Activated T-cell treated with anti-CD3 and anti-CD28 coated beads, Interleukin-2, amount 50 U/mL, for 4 hours (primary cell): ENCODE data around the gene SIRPB2. TPM values are rescaled to one million over a fixed set of nuclear protein-coding genes. Genes with fewer than 3 reads are reported as not detected.
A peak's percentile ranks its signal among the peaks of the same experiment; 100 is the strongest.
"Not testable (repeated sequence)": the region's sequence is repeated elsewhere in the genome, so short reads cannot be mapped to it uniquely, and the experiment has no call there.

ENCODE experiments used
- ATAC-seq, 2 donors: fragments of 200-7000 bp; cut with Tn5 transposase; one replicate each; pipeline ENCODE4 v1.10.0; 2021
- DNase-seq: peaks from one replicate; pipeline ENCODE4 v3.0.0-alpha.2; 2020
- H3K27me3 Mint-ChIP-seq: one replicate; pipeline ENCODE4 v1.8.0; 2021; ENCODE audit warnings: low read depth, mixed read lengths
- H3K36me3 Mint-ChIP-seq: one replicate; pipeline ENCODE4 v1.8.0; 2022; ENCODE audit warnings: mixed read lengths; ENCODE audit not compliant: insufficient read depth
- H3K4me1 Mint-ChIP-seq: one replicate; pipeline ENCODE4 v1.8.0; 2021; ENCODE audit warnings: low read depth, mixed read lengths
- H3K4me3 Mint-ChIP-seq: one replicate; pipeline ENCODE4 v1.8.0; 2021; ENCODE audit warnings: mild to moderate bottlenecking, moderate library complexity, mixed read lengths
- H3K9me3 Mint-ChIP-seq: one replicate; pipeline ENCODE4 v1.8.0; 2021; ENCODE audit warnings: mixed read lengths
- total RNA-seq, 3 donors: library from RNA; stranded (reverse); gene quantifications; one replicate each; pipeline ENCODE4 v1.2.1, GENCODE V29; 2021

SIRPB2 gene
- total RNA-seq, 3 donors from 2014 or later, result not detected

GRCh38 chr20:1513801-1514200 is 22.6 kb upstream of the SIRPB2 start:
- Mint-ChIP-seq H3K4me1 (no peaks in the 10 kb centered on the region), H3K36me3 (no peaks in the 10 kb centered on the region), H3K27me3 (peaks cover 12% of the 10 kb centered on the region), H3K9me3 (peaks cover 5% of the 10 kb centered on the region), H3K4me3 (no peak overlapping the region)
- ATAC-seq, result no peak
- no peak for DNase-seq

DNA sequence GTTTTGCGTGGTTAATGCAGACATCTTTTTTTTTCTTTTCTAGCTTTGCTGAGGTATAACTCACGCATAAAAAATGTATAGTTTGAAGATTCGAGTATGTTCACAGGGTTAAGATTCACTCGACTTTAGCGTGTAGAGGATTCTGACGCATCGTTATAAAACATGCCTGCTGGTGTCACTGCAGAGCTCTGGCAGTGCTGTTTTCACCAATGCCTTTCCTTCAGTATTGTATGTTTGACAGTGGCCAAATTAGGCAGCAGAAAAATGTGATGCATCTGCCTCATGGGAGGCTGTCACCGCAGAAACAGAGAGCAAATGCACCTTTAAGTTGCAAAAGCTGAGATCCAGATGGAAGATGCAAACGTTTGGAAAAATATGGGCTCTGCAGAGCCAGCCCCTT is 18.0 kb upstream of the SIRPB2 start:
- H3K4me3 Mint-ChIP-seq, result no peak overlapping the region
- peak; percentile 67 to 69 for ATAC-seq
- DNase-seq, result peak; percentile 22

GRCh38 chr20:1508574-1508973 is 17.4 kb upstream of the SIRPB2 start:
- Mint-ChIP-seq H3K27me3 (peaks cover 16% of the 10 kb centered on the region), H3K4me3 (no peak overlapping the region), H3K9me3 (peaks cover 5% of the 10 kb centered on the region), H3K4me1 (no peaks in the 10 kb centered on the region), H3K36me3 (no peaks in the 10 kb centered on the region)
- DNase-seq (no peak), ATAC-seq (no peak)

More for the DNA sequence above, 18.0 kb upstream of the SIRPB2 start:
- H3K27me3 Mint-ChIP-seq, result peaks cover 16% of the 10 kb centered on the region
- no peaks in the 10 kb centered on the region for H3K36me3 Mint-ChIP-seq
- H3K4me1 Mint-ChIP-seq, result no peaks in the 10 kb centered on the region
- peaks cover 5% of the 10 kb centered on the region for H3K9me3 Mint-ChIP-seq

- peaks cover 25% of the 10 kb centered on the region for H3K27me3 Mint-ChIP-seq
- no peak for ATAC-seq
Measured at GRCh38 chr20:1507276-1507675, 16.1 kb upstream of the SIRPB2 start.

GRCh38 chr20:1505871-1506270 is 14.7 kb upstream of the SIRPB2 start:
- H3K4me1 Mint-ChIP-seq, result peaks cover 2% of the 10 kb centered on the region
- peaks cover 23% of the 10 kb centered on the region for H3K27me3 Mint-ChIP-seq
- no peaks in the 10 kb centered on the region for H3K36me3 Mint-ChIP-seq
- H3K9me3 Mint-ChIP-seq, result no peaks in the 10 kb centered on the region
- H3K4me3 Mint-ChIP-seq, result no peak overlapping the region
- DNase-seq (no peak), ATAC-seq (no peak)

More at GRCh38 chr20:1507276-1507675, 16.1 kb upstream of the SIRPB2 start:
- no peaks in the 10 kb centered on the region for H3K9me3 Mint-ChIP-seq
- no peaks in the 10 kb centered on the region for H3K36me3 Mint-ChIP-seq
- DNase-seq, result no peak
- H3K4me3 Mint-ChIP-seq, result no peak overlapping the region
- H3K4me1 Mint-ChIP-seq, result peaks cover 2% of the 10 kb centered on the region

DNA sequence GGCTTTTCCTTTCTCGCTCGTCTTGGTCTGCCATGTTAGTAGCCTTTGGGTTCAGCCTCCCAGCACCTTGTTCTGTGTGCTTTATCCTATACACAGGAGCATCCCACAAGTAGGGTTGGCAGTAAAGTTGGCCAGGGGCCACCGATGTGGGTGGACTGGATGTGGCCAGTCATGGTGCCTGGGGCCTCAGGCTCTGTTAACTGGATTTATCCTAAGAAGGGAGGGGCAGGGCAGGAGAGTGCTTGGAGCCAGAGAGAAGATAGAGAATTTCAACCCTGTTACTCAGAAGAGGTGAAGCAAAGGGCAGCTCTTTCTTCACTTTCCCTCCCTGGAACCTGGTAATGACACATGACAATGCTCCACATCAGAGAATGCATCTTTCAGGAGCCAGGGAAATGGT is 14.1 kb upstream of the SIRPB2 start:
- no peak for ATAC-seq
- DNase-seq, result no peak
- H3K27me3 Mint-ChIP-seq, result peaks cover 28% of the 10 kb centered on the region
- no peak overlapping the region for H3K4me3 Mint-ChIP-seq
- peaks cover 2% of the 10 kb centered on the region for H3K4me1 Mint-ChIP-seq
- no peaks in the 10 kb centered on the region for H3K9me3 Mint-ChIP-seq
- H3K36me3 Mint-ChIP-seq, result no peaks in the 10 kb centered on the region

DNA sequence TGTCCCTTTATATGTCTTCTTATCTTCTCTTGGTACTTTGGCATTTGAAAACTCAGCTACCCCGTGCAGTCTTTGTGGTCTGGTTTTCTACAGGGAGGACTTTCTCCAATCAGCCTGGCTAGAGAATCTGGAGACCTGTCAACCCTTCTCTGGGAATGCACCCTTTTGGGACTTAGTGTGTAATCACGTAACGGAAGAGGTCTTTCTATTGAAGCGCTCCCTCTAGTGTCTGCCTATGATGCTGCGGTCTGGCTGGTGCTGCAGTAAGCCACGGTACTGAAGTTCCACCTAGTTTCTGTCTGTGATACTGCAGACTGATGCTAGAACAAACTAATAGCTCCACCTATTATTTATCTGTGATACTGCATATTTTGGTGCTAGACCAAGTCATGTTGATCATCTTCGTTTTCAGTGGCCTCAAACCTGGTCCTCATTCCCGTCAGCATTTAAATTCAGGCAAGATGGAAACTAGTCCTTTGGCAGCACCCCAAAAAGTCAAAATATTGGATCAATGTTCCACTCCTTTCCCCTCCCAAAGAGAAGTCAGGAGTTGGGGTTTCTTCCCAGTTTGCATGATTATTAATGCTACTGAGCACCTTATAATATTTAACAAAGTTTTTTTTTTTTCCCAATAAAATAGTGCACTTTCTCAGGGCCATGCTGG is 12.5 kb upstream of the SIRPB2 start:
- H3K27me3 Mint-ChIP-seq, result peaks cover 37% of the 10 kb centered on the region
- ATAC-seq (peak; percentile 99 to 100), DNase-seq (peak; percentile 70)
- H3K4me1 Mint-ChIP-seq, result peaks cover 2% of the 10 kb centered on the region
- H3K4me3 Mint-ChIP-seq, result no peak overlapping the region
- H3K36me3 Mint-ChIP-seq, result no peaks in the 10 kb centered on the region
- no peaks in the 10 kb centered on the region for H3K9me3 Mint-ChIP-seq

DNA sequence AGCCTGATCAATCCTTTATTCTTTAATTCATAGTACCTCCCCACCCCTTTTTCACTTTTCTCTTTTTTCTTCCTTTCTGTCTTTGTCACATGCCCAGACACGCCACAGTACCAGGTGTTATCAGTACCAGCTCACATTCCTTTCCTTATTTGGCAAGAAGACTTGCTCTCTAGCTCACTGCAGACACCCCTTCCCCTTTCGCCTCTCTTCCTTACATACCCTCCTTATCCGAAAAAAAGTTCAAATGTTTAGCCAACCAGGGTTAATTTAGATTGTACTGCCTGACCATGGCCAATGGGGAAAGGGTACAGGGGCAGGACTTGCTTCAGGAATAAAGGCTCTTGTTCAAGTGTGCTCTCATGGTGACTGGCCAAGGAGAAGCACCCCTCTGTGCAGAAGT is 9.3 kb upstream of the SIRPB2 start:
- Mint-ChIP-seq H3K4me3 (no peak overlapping the region), H3K27me3 (peaks cover 50% of the 10 kb centered on the region), H3K4me1 (peaks cover 2% of the 10 kb centered on the region), H3K9me3 (peaks cover 5% of the 10 kb centered on the region), H3K36me3 (no peaks in the 10 kb centered on the region)
- DNase-seq, result no peak
- ATAC-seq, result no peak

DNA sequence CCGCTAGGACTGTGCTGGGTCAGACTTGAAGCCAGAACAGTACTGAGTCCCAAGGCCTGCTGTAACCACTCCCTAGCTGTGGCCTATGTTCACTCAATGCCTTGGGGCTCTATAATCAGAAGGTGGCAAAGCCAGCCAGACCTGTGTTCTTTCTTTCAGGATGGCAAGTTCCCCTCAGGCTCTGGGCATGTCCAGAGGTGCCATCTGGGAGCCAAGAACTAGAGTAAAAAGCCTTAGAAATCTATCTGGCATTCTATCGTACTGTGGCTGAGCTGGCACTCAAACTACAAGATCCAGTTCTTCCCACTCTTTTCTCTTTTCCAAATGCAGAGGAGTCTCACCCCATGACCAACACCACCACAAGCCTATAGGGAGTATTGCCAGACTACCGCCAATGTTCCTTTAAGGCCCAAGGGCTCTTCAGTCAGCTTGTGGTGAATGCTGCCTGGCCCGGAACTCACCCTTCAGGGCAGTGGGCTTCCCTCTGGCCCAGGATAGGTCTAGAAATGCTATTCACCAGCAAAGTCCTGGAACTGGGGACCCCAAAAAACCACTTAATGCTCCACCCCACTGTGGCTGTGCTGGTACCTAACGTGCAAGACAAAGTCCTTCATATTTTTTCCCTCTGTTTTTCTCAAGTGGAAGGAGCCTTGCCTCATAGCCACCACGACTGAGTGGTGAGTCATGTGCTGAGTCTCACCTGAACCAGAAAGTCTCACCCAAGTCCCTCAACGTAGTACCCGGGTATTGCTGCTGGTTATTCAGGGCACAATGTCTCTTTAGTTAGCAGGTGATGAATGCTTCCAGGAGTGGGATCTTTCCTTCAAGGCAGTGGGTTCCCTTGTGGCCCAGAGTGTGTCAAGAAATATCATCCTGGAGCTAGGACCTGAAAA is 8.6 kb upstream of the SIRPB2 start:
- Mint-ChIP-seq H3K9me3 (peaks cover 5% of the 10 kb centered on the region), H3K36me3 (no peaks in the 10 kb centered on the region), H3K4me3 (no peak overlapping the region), H3K4me1 (peaks cover 2% of the 10 kb centered on the region), H3K27me3 (peaks cover 50% of the 10 kb centered on the region)
- DNase-seq (no peak), ATAC-seq (no peak)

GRCh38 chr20:1497371-1497770 is 6.2 kb upstream of the SIRPB2 start:
- not testable (repeated sequence) for H3K4me3 Mint-ChIP-seq, ATAC-seq, H3K4me1 Mint-ChIP-seq, DNase-seq, H3K36me3 Mint-ChIP-seq, H3K9me3 Mint-ChIP-seq
- peaks cover 46% of the 10 kb centered on the region for H3K27me3 Mint-ChIP-seq

DNA sequence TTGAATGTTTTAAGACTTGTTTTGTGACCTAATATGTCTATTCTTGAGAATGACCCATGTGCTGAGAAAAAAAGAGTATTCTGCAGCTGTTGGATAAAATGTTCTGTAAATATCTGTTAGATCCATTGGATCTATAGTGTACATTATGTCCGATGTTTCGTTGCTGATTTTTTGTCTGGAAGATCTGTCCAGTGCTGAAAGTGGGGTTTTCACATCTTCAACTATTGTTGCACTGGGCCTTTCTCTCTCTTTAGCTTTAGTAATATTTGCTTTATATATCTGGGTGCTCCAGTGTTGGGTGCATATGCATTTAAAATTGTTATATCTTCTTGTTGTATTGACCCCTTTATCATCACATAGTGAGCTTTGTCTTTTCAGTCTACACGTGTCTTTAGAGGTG is 5.7 kb upstream of the SIRPB2 start:
- ATAC-seq, result no peak
- H3K4me1 Mint-ChIP-seq, result no peaks in the 10 kb centered on the region
- peaks cover 43% of the 10 kb centered on the region for H3K27me3 Mint-ChIP-seq
- H3K4me3 Mint-ChIP-seq, result no peak overlapping the region
- peaks cover 7% of the 10 kb centered on the region for H3K9me3 Mint-ChIP-seq
- H3K36me3 Mint-ChIP-seq, result no peaks in the 10 kb centered on the region
- DNase-seq, result no peak

- Mint-ChIP-seq H3K4me1 (no peaks in the 10 kb centered on the region), H3K27me3 (peaks cover 24% of the 10 kb centered on the region), H3K36me3 (no peaks in the 10 kb centered on the region), H3K9me3 (peaks cover 7% of the 10 kb centered on the region), H3K4me3 (no peak overlapping the region)
- no peak for DNase-seq
- ATAC-seq, result no peak
Measured at GRCh38 chr20:1494436-1494835, 3.2 kb upstream of the SIRPB2 start.

DNA sequence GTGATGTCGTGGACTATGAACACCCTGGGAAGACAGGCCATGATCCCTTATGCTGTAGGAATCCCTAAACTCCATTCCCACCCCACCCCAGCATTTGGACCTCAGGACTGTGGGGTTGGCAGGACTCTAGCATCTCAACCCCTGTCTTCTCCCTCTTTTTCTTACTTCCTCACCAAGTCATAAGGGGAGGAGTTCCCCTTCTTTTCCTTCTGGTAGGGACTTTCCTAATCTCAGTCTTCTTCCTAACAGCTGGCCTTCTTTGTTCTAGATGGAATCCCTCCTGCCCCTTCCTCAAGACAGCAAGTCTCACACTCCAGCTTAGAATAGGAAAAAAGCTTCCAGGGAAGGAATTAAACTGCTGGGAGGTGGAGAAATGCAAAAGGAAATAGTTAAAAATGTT is 2.3 kb upstream of the SIRPB2 start:
- Mint-ChIP-seq H3K4me3 (no peak overlapping the region), H3K4me1 (no peaks in the 10 kb centered on the region), H3K9me3 (peaks cover 7% of the 10 kb centered on the region), H3K27me3 (peaks cover 18% of the 10 kb centered on the region), H3K36me3 (no peaks in the 10 kb centered on the region)
- DNase-seq (no peak), ATAC-seq (no peak)

- DNase-seq, result no peak
Measured at GRCh38 chr20:1491860-1492642, 831 bp upstream of the SIRPB2 start.

More at GRCh38 chr20:1491860-1492642, 831 bp upstream of the SIRPB2 start:
- ATAC-seq, result no peak
- H3K27me3 Mint-ChIP-seq, result peaks cover 14% of the 10 kb centered on the region
- H3K4me3 Mint-ChIP-seq, result no peak overlapping the region
- peaks cover 3% of the 10 kb centered on the region for H3K9me3 Mint-ChIP-seq
- H3K36me3 Mint-ChIP-seq, result no peaks in the 10 kb centered on the region
- no peaks in the 10 kb centered on the region for H3K4me1 Mint-ChIP-seq
